CD4-positive, CD25-positive, alpha-beta regulatory T cell (primary cell): ENCODE results near the gene DHX32. TPM values are rescaled to one million over a fixed set of nuclear protein-coding genes. Genes with fewer than 3 reads are reported as not detected.

Experiments
- polyA plus RNA-seq, 4 donors: library from polyadenylated mRNA; unstranded; fragments of 300-500 nt; fragmentation: Illumina TruSeq; gene quantifications; one replicate each; pipeline ENCODE4 v1.2.3, GENCODE V29; 2021
- total RNA-seq: library from RNA; stranded (reverse); gene quantifications from one replicate; pipeline ENCODE4 v1.2.3, GENCODE V29; 2022

The DHX32 gene
- total and polyA plus RNA-seq, 5 donors from 2014 or later, result 1.8 to 13.5 (median 10.3) TPM

Other genes with a start within 250 kb of the DHX32 start
- not detected for gene TEX36, start 198.1 kb downstream of the DHX32 start, total RNA-seq
- not detected for gene TEX36, start 198.1 kb downstream of the DHX32 start, polyA plus RNA-seq
- gene EDRF1, start 161.6 kb downstream of the DHX32 start, total RNA-seq, result 52.3 TPM
- gene EDRF1, start 161.6 kb downstream of the DHX32 start, polyA plus RNA-seq, result 10 to 100 TPM; 12.8 to 16.3 (median 13.3) TPM
- gene MMP21, start 105.5 kb downstream of the DHX32 start, total RNA-seq, result 0.59 TPM
- under 1 TPM in 1 of 4 donors, not detected in 3; 0.14 TPM for gene MMP21, start 105.5 kb downstream of the DHX32 start, polyA plus RNA-seq
- 22.3 TPM for gene UROS, start 58.0 kb downstream of the DHX32 start, total RNA-seq
- 10 to 100 TPM; 57.4 to 72.6 (median 64.6) TPM for gene UROS, start 58.0 kb downstream of the DHX32 start, polyA plus RNA-seq
- 34.0 TPM for gene BCCIP, start 57.7 kb downstream of the DHX32 start, total RNA-seq
- 10 to 100 TPM; 75.8 to 89.9 (median 79.7) TPM for gene BCCIP, start 57.7 kb downstream of the DHX32 start, polyA plus RNA-seq
- 31.3 TPM for gene FANK1, start 15.3 kb upstream of the DHX32 start, total RNA-seq
- gene FANK1, start 15.3 kb upstream of the DHX32 start, polyA plus RNA-seq, result 10 to 100 TPM; 21.1 to 54.5 (median 44.0) TPM